Liver (tissue), 3 donors: Measurements from ENCODE around the gene HCFC1.

Experiments
- EGR1 ChIP-seq, 2 donors: IDR thresholded peaks; 2 replicates each; pipeline ENCODE4 v1.6.1; 2016 to 2018; ENCODE audit warnings: antibody characterized with exemption in 2 of 2, low read depth in 2 of 2
- FOXA1 ChIP-seq: IDR thresholded peaks from 2 replicates; pipeline ENCODE4 v1.6.1; 2016; ENCODE audit warnings: antibody characterized with exemption
- JUND ChIP-seq, 2 donors: IDR thresholded peaks; 2 replicates each; pipeline ENCODE4 v1.6.1; 2016; ENCODE audit warnings: antibody characterized with exemption in 2 of 2
- RAD21 ChIP-seq, 2 donors: IDR thresholded peaks; 2 replicates each; pipeline ENCODE4 v1.6.1; 2016; ENCODE audit warnings: antibody characterized with exemption in 2 of 2, mild to moderate bottlenecking in 2 of 2
- RXRA ChIP-seq, 2 donors: IDR thresholded peaks; 2 replicates each; pipeline ENCODE4 v1.6.1; 2017 to 2018; ENCODE audit warnings: antibody characterized with exemption in 2 of 2, mild to moderate bottlenecking in 1 of 2
- SP1 ChIP-seq: IDR thresholded peaks from 2 replicates; pipeline ENCODE4 v1.6.1; 2018; ENCODE audit warnings: antibody characterized with exemption, mild to moderate bottlenecking
- TAF1 ChIP-seq: conservative IDR thresholded peaks from 2 replicates; pipeline ENCODE4 v1.6.1; 2016; ENCODE audit warnings: antibody characterized with exemption, mild to moderate bottlenecking
- TF ChIP-seq, protein P1 (sequence below): fragments of 150-350 bp; IDR thresholded peaks from 2 replicates; pipeline ENCODE4 v1.5.1; 2017; ENCODE audit warnings: improper control_type of control experiment, low read depth, low read length; ENCODE audit not compliant: missing input control
- TF ChIP-seq, protein P2 (sequence below): IDR thresholded peaks from 2 replicates; pipeline ENCODE4 v1.6.1; 2016; ENCODE audit warnings: antibody characterized with exemption, mild to moderate bottlenecking
- TF ChIP-seq, protein P3 (sequence below): IDR thresholded peaks from 2 replicates; pipeline ENCODE4 v1.6.1; 2016; ENCODE audit warnings: antibody characterized with exemption
- TF ChIP-seq, protein P4 (sequence below): IDR thresholded peaks from 2 replicates; pipeline ENCODE4 v1.6.1; 2016; ENCODE audit warnings: antibody characterized with exemption
- TF ChIP-seq, protein P5 (sequence below): IDR thresholded peaks from 2 replicates; pipeline ENCODE4 v1.6.1; 2016; ENCODE audit warnings: antibody characterized with exemption
- donor health status: healthy.
- donor health status: healthy.

DNA sequence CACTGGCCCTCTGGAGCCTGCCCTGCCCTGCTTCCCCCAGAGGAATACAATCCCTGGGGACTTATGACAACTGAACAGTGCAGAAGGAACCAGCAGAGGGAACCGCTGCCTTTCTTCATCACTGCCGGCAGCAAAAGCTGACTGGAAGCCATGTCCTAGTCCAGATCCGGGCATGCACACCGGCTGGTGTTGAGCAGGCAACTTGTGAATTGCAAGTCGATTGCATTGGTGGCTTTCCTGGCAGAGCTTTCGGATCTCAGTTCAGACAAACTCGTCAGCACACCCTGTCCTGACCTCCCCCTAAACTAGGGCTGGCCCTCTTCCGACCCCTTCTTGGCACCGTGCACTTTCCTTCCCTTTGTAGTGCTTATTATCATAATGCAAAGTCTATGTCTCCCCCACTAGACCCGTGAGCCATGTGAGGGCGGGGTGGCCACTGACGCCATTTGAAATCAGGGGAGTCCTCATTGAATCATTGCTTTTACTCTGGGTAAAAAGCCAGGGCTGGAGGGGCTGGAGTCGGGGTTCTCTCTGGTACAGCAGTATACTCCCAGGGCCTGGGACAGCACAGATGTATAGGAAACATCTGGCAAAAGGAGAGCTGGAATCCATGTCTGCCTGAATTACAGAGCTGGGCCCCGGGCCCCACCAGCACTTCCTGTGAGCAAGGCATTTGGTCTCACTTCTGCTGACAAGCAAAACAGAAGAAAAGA, 47.3 kb downstream of the HCFC1 start:
- TF ChIP-seq TAF1 (no peak), JUND (IDR thresholded peaks at IDR 0.05) (no peak), SP1 (peak; percentile 16), RAD21 (IDR thresholded peaks at IDR 0.05) (peak; percentile 50 to 53), EGR1 (IDR thresholded peaks at IDR 0.05; ENCODE audit: low read depth in 2 of 2) (no peak), FOXA1 (no peak), RXRA (IDR thresholded peaks at IDR 0.05) (no peak)
- TF ChIP-seq, protein P1, sequence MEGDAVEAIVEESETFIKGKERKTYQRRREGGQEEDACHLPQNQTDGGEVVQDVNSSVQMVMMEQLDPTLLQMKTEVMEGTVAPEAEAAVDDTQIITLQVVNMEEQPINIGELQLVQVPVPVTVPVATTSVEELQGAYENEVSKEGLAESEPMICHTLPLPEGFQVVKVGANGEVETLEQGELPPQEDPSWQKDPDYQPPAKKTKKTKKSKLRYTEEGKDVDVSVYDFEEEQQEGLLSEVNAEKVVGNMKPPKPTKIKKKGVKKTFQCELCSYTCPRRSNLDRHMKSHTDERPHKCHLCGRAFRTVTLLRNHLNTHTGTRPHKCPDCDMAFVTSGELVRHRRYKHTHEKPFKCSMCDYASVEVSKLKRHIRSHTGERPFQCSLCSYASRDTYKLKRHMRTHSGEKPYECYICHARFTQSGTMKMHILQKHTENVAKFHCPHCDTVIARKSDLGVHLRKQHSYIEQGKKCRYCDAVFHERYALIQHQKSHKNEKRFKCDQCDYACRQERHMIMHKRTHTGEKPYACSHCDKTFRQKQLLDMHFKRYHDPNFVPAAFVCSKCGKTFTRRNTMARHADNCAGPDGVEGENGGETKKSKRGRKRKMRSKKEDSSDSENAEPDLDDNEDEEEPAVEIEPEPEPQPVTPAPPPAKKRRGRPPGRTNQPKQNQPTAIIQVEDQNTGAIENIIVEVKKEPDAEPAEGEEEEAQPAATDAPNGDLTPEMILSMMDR, result no peak
- TF ChIP-seq, protein P2, sequence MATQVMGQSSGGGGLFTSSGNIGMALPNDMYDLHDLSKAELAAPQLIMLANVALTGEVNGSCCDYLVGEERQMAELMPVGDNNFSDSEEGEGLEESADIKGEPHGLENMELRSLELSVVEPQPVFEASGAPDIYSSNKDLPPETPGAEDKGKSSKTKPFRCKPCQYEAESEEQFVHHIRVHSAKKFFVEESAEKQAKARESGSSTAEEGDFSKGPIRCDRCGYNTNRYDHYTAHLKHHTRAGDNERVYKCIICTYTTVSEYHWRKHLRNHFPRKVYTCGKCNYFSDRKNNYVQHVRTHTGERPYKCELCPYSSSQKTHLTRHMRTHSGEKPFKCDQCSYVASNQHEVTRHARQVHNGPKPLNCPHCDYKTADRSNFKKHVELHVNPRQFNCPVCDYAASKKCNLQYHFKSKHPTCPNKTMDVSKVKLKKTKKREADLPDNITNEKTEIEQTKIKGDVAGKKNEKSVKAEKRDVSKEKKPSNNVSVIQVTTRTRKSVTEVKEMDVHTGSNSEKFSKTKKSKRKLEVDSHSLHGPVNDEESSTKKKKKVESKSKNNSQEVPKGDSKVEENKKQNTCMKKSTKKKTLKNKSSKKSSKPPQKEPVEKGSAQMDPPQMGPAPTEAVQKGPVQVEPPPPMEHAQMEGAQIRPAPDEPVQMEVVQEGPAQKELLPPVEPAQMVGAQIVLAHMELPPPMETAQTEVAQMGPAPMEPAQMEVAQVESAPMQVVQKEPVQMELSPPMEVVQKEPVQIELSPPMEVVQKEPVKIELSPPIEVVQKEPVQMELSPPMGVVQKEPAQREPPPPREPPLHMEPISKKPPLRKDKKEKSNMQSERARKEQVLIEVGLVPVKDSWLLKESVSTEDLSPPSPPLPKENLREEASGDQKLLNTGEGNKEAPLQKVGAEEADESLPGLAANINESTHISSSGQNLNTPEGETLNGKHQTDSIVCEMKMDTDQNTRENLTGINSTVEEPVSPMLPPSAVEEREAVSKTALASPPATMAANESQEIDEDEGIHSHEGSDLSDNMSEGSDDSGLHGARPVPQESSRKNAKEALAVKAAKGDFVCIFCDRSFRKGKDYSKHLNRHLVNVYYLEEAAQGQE, result no peak
- TF ChIP-seq, protein P3, sequence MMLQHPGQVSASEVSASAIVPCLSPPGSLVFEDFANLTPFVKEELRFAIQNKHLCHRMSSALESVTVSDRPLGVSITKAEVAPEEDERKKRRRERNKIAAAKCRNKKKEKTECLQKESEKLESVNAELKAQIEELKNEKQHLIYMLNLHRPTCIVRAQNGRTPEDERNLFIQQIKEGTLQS, result no peak
- TF ChIP-seq, protein P4, sequence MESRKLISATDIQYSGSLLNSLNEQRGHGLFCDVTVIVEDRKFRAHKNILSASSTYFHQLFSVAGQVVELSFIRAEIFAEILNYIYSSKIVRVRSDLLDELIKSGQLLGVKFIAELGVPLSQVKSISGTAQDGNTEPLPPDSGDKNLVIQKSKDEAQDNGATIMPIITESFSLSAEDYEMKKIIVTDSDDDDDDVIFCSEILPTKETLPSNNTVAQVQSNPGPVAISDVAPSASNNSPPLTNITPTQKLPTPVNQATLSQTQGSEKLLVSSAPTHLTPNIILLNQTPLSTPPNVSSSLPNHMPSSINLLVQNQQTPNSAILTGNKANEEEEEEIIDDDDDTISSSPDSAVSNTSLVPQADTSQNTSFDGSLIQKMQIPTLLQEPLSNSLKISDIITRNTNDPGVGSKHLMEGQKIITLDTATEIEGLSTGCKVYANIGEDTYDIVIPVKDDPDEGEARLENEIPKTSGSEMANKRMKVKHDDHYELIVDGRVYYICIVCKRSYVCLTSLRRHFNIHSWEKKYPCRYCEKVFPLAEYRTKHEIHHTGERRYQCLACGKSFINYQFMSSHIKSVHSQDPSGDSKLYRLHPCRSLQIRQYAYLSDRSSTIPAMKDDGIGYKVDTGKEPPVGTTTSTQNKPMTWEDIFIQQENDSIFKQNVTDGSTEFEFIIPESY, result no peak
- TF ChIP-seq, protein P5, sequence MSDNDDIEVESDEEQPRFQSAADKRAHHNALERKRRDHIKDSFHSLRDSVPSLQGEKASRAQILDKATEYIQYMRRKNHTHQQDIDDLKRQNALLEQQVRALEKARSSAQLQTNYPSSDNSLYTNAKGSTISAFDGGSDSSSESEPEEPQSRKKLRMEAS, result no peak
